ENCODE measurements around the gene DOCK2.

DOCK2 gene

GRCh38 chr5:169856571-169856970 is 219.5 kb downstream of the DOCK2 start:
- H3K27me3 ChIP-seq (ENCODE audit: control insufficient read depth in 5 of 5, insufficient read depth in 4 of 5, low read length in 5 of 5) = no peaks in the 10 kb centered on the region
- no peak overlapping the region for H3K4me3 ChIP-seq (ENCODE audit: low read depth in 1 of 5, low read length in 5 of 5)
- no peaks in the 10 kb centered on the region for H3K36me3 ChIP-seq (ENCODE audit: control insufficient read depth in 5 of 5, insufficient read depth in 5 of 5, low read length in 5 of 5)
- H3K9ac ChIP-seq (ENCODE audit: low read length in 5 of 5) = no peak overlapping the region
- H3K9me3 ChIP-seq (ENCODE audit: control insufficient read depth in 5 of 5, low read length in 5 of 5) = peaks cover 3 to 7% (median 4%) of the 10 kb centered on the region in 5 donors
- H3K27ac ChIP-seq (ENCODE audit: low read depth, low read length) = no peak overlapping the region
- no peaks in the 10 kb centered on the region for H3K4me1 ChIP-seq (ENCODE audit: control insufficient read depth in 5 of 5, insufficient read depth in 5 of 5, low read length in 5 of 5)

DNA sequence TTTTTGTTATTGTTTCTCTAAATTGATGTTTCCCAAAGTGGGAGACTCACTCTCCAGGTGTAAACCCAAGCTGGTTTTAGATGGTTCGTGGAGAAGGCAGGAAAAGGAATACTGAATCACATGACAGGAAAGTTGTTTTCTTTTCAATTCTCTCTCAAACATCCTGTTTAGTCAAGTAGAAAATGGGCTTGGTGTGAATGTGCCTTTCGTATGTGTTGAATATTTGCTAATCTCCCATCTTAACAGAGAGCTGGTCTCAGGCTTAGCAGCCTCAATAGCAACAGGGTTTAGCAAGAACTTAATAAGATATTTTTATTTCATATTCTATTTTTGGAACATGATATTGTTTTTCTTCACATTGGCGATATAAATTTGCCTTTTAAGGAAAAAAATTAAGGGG is 223.5 kb downstream of the DOCK2 start:
- Histone ChIP-seq H3K27me3 (ENCODE audit: control insufficient read depth in 5 of 5, insufficient read depth in 4 of 5, low read length in 5 of 5) (no peaks in the 10 kb centered on the region), H3K4me3 (ENCODE audit: low read depth in 1 of 5, low read length in 5 of 5) (no peak overlapping the region), H3K27ac (ENCODE audit: low read depth, low read length) (no peak overlapping the region), H3K9me3 (ENCODE audit: control insufficient read depth in 5 of 5, low read length in 5 of 5) (no peaks in the 10 kb centered on the region), H3K9ac (ENCODE audit: low read length in 5 of 5) (no peak overlapping the region), H3K4me1 (ENCODE audit: control insufficient read depth in 5 of 5, insufficient read depth in 5 of 5, low read length in 5 of 5) (no peaks in the 10 kb centered on the region), H3K36me3 (ENCODE audit: control insufficient read depth in 5 of 5, insufficient read depth in 5 of 5, low read length in 5 of 5) (peaks cover 0 to 3% (median 0%) of the 10 kb centered on the region in 5 donors)

DNA sequence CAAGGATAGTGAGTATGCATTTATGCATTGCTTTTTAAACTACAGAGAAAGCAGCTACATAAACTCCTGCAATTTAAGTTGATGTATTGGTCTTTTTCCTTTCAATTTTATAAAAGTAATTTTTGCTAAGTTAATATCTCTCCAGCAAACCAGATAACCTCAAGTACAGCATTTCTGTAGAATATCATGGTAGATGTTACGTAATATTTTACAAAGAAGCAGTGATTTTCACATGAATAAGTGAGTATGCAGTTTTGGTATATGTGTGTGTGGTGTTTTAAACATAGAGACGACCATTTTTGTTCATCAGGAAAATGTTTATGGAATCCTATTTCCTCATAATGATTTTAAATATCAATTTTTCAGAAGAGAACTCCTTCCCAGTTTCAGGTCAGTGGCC is 224.4 kb downstream of the DOCK2 start:
- Histone ChIP-seq H3K4me3 (ENCODE audit: low read depth in 1 of 5, low read length in 5 of 5) (no peak overlapping the region), H3K9ac (ENCODE audit: low read length in 5 of 5) (no peak overlapping the region), H3K27me3 (ENCODE audit: control insufficient read depth in 5 of 5, insufficient read depth in 4 of 5, low read length in 5 of 5) (no peaks in the 10 kb centered on the region), H3K36me3 (ENCODE audit: control insufficient read depth in 5 of 5, insufficient read depth in 5 of 5, low read length in 5 of 5) (peaks cover 0 to 3% (median 0%) of the 10 kb centered on the region in 5 donors), H3K9me3 (ENCODE audit: control insufficient read depth in 5 of 5, low read length in 5 of 5) (no peaks in the 10 kb centered on the region), H3K27ac (ENCODE audit: low read depth, low read length) (no peak overlapping the region), H3K4me1 (ENCODE audit: control insufficient read depth in 5 of 5, insufficient read depth in 5 of 5, low read length in 5 of 5) (no peaks in the 10 kb centered on the region)

DNA sequence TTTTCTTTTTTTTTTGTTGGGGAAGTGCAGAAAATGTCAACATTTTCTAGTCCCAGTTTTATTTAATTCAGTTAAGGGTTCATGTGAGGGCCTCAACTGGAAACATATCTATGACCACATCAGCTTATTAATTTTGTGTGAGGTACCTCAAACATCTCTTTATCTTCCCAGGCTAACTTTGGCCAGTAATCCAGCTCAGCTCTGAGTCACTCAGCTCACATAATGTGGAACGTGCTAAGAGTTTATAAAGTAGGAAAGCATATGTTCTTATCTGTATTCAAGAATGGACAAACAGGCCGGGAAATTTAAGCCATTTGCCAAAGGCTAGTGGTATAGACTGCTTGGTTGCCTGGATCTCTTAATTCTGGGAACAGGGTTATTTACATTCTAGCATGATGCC is 224.9 kb downstream of the DOCK2 start:
- no peak overlapping the region for H3K4me3 ChIP-seq (ENCODE audit: low read depth in 1 of 5, low read length in 5 of 5)
- H3K9ac ChIP-seq (ENCODE audit: low read length in 5 of 5) = no peak overlapping the region
- peaks cover 0 to 3% (median 0%) of the 10 kb centered on the region in 5 donors for H3K36me3 ChIP-seq (ENCODE audit: control insufficient read depth in 5 of 5, insufficient read depth in 5 of 5, low read length in 5 of 5)
- H3K27ac ChIP-seq (ENCODE audit: low read depth, low read length) = no peak overlapping the region
- H3K27me3 ChIP-seq (ENCODE audit: control insufficient read depth in 5 of 5, insufficient read depth in 4 of 5, low read length in 5 of 5) = no peaks in the 10 kb centered on the region
- no peaks in the 10 kb centered on the region for H3K4me1 ChIP-seq (ENCODE audit: control insufficient read depth in 5 of 5, insufficient read depth in 5 of 5, low read length in 5 of 5)
- H3K9me3 ChIP-seq (ENCODE audit: control insufficient read depth in 5 of 5, low read length in 5 of 5) = no peaks in the 10 kb centered on the region

DNA sequence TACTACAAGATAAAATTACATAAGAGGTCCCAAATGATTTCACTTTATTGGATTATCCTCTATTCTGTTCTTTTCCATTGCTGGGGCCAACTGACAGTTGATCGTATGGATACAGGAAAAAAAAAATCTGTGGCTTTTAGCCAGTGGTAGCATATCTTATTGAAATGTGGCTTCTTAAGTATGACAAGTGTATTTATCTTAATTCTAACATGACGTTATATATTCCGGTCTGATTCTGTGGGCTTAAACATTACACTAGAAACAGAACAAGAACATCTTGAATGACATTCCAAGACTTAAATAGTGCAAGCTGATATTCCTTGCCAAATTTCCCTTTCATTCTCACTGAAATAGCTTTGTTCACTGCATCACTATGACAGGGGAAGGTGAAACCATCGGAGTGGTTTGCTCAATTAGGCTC is 225.3 kb downstream of the DOCK2 start:
- no peaks in the 10 kb centered on the region for H3K9me3 ChIP-seq (ENCODE audit: control insufficient read depth in 5 of 5, low read length in 5 of 5)
- H3K27ac ChIP-seq (ENCODE audit: low read depth, low read length) = no peak overlapping the region
- H3K4me3 ChIP-seq (ENCODE audit: low read depth in 1 of 5, low read length in 5 of 5) = no peak overlapping the region
- no peaks in the 10 kb centered on the region for H3K27me3 ChIP-seq (ENCODE audit: control insufficient read depth in 5 of 5, insufficient read depth in 4 of 5, low read length in 5 of 5)
- H3K4me1 ChIP-seq (ENCODE audit: control insufficient read depth in 5 of 5, insufficient read depth in 5 of 5, low read length in 5 of 5) = no peaks in the 10 kb centered on the region
- no peak overlapping the region for H3K9ac ChIP-seq (ENCODE audit: low read length in 5 of 5)
- peaks cover 0 to 3% (median 0%) of the 10 kb centered on the region in 5 donors for H3K36me3 ChIP-seq (ENCODE audit: control insufficient read depth in 5 of 5, insufficient read depth in 5 of 5, low read length in 5 of 5)

DNA sequence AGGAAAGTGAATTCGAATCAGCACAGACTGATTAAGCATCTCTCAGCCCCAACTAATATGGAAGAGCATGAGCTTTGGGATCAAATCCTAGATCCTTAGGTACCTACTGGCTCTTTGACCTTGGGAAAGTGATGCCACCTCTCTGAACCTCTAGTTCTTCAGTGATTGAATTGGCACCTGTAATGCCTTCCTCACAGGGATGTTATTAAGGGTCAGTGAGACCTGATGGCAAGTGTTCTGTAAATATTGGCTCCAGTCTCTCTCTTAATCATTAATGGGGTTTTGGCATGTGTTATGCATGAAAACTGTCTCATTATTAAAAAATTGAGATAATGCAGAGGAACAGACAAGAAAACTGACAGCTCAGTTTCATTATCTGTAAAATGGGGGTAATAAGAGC is 227.4 kb downstream of the DOCK2 start:
- no peaks in the 10 kb centered on the region for H3K9me3 ChIP-seq (ENCODE audit: control insufficient read depth in 5 of 5, low read length in 5 of 5)
- H3K9ac ChIP-seq (ENCODE audit: low read length in 5 of 5) = no peak overlapping the region
- H3K4me1 ChIP-seq (ENCODE audit: control insufficient read depth in 5 of 5, insufficient read depth in 5 of 5, low read length in 5 of 5) = no peaks in the 10 kb centered on the region
- H3K27me3 ChIP-seq (ENCODE audit: control insufficient read depth in 5 of 5, insufficient read depth in 4 of 5, low read length in 5 of 5) = no peaks in the 10 kb centered on the region
- H3K27ac ChIP-seq (ENCODE audit: low read depth, low read length) = no peak overlapping the region
- H3K36me3 ChIP-seq (ENCODE audit: control insufficient read depth in 5 of 5, insufficient read depth in 5 of 5, low read length in 5 of 5) = peaks cover 0 to 3% (median 0%) of the 10 kb centered on the region in 5 donors
- no peak overlapping the region for H3K4me3 ChIP-seq (ENCODE audit: low read depth in 1 of 5, low read length in 5 of 5)

GRCh38 chr5:169867347-169867746 is 230.3 kb downstream of the DOCK2 start:
- Histone ChIP-seq H3K9ac (ENCODE audit: low read length in 5 of 5) (no peak overlapping the region), H3K36me3 (ENCODE audit: control insufficient read depth in 5 of 5, insufficient read depth in 5 of 5, low read length in 5 of 5) (peaks cover 0 to 3% (median 0%) of the 10 kb centered on the region in 5 donors), H3K4me1 (ENCODE audit: control insufficient read depth in 5 of 5, insufficient read depth in 5 of 5, low read length in 5 of 5) (peaks cover 0 to 11% (median 8%) of the 10 kb centered on the region in 5 donors), H3K27ac (ENCODE audit: low read depth, low read length) (no peak overlapping the region), H3K27me3 (ENCODE audit: control insufficient read depth in 5 of 5, insufficient read depth in 4 of 5, low read length in 5 of 5) (no peaks in the 10 kb centered on the region), H3K4me3 (ENCODE audit: low read depth in 1 of 5, low read length in 5 of 5) (no peak overlapping the region), H3K9me3 (ENCODE audit: control insufficient read depth in 5 of 5, low read length in 5 of 5) (no peaks in the 10 kb centered on the region)

GRCh38 chr5:169869066-169869465 is 232.0 kb downstream of the DOCK2 start:
- Histone ChIP-seq H3K27me3 (ENCODE audit: control insufficient read depth in 5 of 5, insufficient read depth in 4 of 5, low read length in 5 of 5) (no peaks in the 10 kb centered on the region), H3K9ac (ENCODE audit: low read length in 5 of 5) (no peak overlapping the region), H3K4me3 (ENCODE audit: low read depth in 1 of 5, low read length in 5 of 5) (no peak overlapping the region), H3K36me3 (ENCODE audit: control insufficient read depth in 5 of 5, insufficient read depth in 5 of 5, low read length in 5 of 5) (no peaks in the 10 kb centered on the region), H3K9me3 (ENCODE audit: control insufficient read depth in 5 of 5, low read length in 5 of 5) (no peaks in the 10 kb centered on the region), H3K27ac (ENCODE audit: low read depth, low read length) (no peak overlapping the region), H3K4me1 (ENCODE audit: control insufficient read depth in 5 of 5, insufficient read depth in 5 of 5, low read length in 5 of 5) (peaks cover 0 to 26% (median 24%) of the 10 kb centered on the region in 5 donors)

DNA sequence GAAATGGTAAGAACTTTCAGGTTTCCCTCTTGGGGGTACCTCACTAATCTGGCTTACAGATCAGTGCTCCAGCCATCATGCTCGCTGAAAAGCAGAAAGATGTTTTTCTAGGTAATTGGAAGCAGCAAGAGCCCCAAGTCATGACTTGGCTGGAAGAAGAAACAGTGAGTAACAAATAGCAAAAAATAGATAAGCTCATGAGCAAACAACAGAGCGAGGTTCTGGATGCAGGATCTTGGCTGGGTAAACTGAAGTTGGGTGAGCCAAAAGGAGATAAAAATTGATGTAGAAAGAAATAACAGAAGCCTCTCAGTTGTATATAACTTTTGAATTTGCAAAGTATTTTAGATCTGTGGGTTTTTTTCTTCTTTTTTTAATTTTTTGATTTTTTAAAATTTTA is 233.1 kb downstream of the DOCK2 start:
- peaks cover 1 to 38% (median 32%) of the 10 kb centered on the region in 5 donors for H3K4me1 ChIP-seq (ENCODE audit: control insufficient read depth in 5 of 5, insufficient read depth in 5 of 5, low read length in 5 of 5)
- no peak overlapping the region for H3K27ac ChIP-seq (ENCODE audit: low read depth, low read length)

DNA sequence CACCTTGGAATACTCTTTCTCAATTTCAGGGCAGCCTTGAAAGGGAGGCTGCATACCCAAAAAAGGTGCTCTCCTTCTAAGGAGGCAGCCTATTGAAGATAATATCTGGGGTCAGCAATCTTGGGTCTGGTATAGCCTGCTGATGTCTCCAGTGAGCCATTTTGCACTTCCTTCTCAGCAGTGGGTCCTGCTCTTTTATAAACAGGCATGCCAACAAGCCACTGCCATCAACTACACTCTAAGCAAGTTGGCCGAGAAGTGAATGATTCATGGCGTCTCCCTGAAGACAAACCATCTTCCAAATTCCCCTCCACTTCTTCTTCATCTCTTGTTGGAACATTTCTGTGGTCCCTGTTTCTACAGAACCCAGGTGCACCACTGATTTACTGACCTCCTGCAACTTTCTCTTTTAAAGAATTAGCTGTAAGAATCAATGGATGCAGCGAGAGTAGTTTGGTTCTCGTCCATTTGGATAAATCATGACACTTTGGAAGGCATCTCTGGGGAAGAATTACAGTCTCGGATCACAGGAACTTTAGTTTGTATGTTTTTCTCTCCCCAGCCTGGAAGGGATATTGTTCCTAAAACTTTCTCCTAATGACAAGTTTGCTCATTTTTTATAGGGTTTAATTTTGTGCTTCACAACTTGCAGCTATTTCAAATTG is 234.9 kb downstream of the DOCK2 start:
- peaks cover 2 to 52% (median 43%) of the 10 kb centered on the region in 5 donors for H3K4me1 ChIP-seq (ENCODE audit: control insufficient read depth in 5 of 5, insufficient read depth in 5 of 5, low read length in 5 of 5)
- no peaks in the 10 kb centered on the region for H3K27me3 ChIP-seq (ENCODE audit: control insufficient read depth in 5 of 5, insufficient read depth in 4 of 5, low read length in 5 of 5)
- H3K27ac ChIP-seq (ENCODE audit: low read depth, low read length) = no peak overlapping the region
- peaks cover 0 to 2% (median 0%) of the 10 kb centered on the region in 5 donors for H3K36me3 ChIP-seq (ENCODE audit: control insufficient read depth in 5 of 5, insufficient read depth in 5 of 5, low read length in 5 of 5)
- H3K9ac ChIP-seq (ENCODE audit: low read length in 5 of 5) = no peak overlapping the region
- no peaks in the 10 kb centered on the region for H3K9me3 ChIP-seq (ENCODE audit: control insufficient read depth in 5 of 5, low read length in 5 of 5)
- no peak overlapping the region for H3K4me3 ChIP-seq (ENCODE audit: low read depth in 1 of 5, low read length in 5 of 5)

More for the DNA sequence above, 233.1 kb downstream of the DOCK2 start:
- H3K36me3 ChIP-seq (ENCODE audit: control insufficient read depth in 5 of 5, insufficient read depth in 5 of 5, low read length in 5 of 5) = peaks cover 0 to under 1% (median 0%) of the 10 kb centered on the region in 5 donors
- H3K9me3 ChIP-seq (ENCODE audit: control insufficient read depth in 5 of 5, low read length in 5 of 5) = no peaks in the 10 kb centered on the region
- no peak overlapping the region for H3K4me3 ChIP-seq (ENCODE audit: low read depth in 1 of 5, low read length in 5 of 5)
- H3K9ac ChIP-seq (ENCODE audit: low read length in 5 of 5) = no peak overlapping the region
- H3K27me3 ChIP-seq (ENCODE audit: control insufficient read depth in 5 of 5, insufficient read depth in 4 of 5, low read length in 5 of 5) = no peaks in the 10 kb centered on the region

All from subcutaneous abdominal adipose tissue (tissue), 5 donors.